Activated CD4-positive, alpha-beta T cell treated with anti-CD3 and anti-CD28 coated beads, Interleukin-2, amount 10 ng/mL, durations not matched to agents 7 days and 5 days (primary cell): ENCODE results near the gene CDH13. TPM values are rescaled to one million over a fixed set of nuclear protein-coding genes. Genes with fewer than 3 reads are reported as not detected.
A peak's percentile ranks its signal among the peaks of the same experiment; 100 is the strongest.

ENCODE experiments used
- CTCF ChIA-PET: fragments of 350-600 bp; sonication (Branson Sonifier 250); formaldehyde crosslinking; loops from one replicate; lab custom pipeline; 2021; ENCODE audit warnings: antibody characterized with exemption; lab: Charles Lee
- POLR2A ChIA-PET: fragments of 350-600 bp; sonication (Branson Sonifier 250); formaldehyde crosslinking; loops from one replicate; lab custom pipeline; 2021; ENCODE audit warnings: antibody characterized with exemption; lab: Charles Lee
- DNase-seq: peaks from one replicate; pipeline ENCODE4 v3.0.0-alpha.2; 2020
- H3K27ac Mint-ChIP-seq: one replicate; pipeline ENCODE4 v1.8.0; 2021; ENCODE audit warnings: mild to moderate bottlenecking, moderate library complexity, mixed read lengths
- H3K27me3 Mint-ChIP-seq: one replicate; pipeline ENCODE4 v1.8.0; 2021; ENCODE audit warnings: mixed read lengths
- H3K36me3 Mint-ChIP-seq: one replicate; pipeline ENCODE4 v1.8.0; 2021; ENCODE audit warnings: low read depth, mixed read lengths
- H3K4me1 Mint-ChIP-seq: one replicate; pipeline ENCODE4 v1.8.0; 2021; ENCODE audit warnings: mixed read lengths
- H3K4me3 Mint-ChIP-seq: one replicate; pipeline ENCODE4 v1.8.0; 2021; ENCODE audit warnings: mild to moderate bottlenecking, moderate library complexity, mixed read lengths
- H3K9me3 Mint-ChIP-seq: one replicate; pipeline ENCODE4 v1.8.0; 2021; ENCODE audit warnings: mixed read lengths
- total RNA-seq, 2 experiments: library from RNA; stranded (reverse); gene quantifications; one replicate each; pipeline ENCODE4 v1.2.3, GENCODE V29; 2021

Gene CDH13
- total RNA-seq, 2 experiments from 2014 or later = not detected

DNA sequence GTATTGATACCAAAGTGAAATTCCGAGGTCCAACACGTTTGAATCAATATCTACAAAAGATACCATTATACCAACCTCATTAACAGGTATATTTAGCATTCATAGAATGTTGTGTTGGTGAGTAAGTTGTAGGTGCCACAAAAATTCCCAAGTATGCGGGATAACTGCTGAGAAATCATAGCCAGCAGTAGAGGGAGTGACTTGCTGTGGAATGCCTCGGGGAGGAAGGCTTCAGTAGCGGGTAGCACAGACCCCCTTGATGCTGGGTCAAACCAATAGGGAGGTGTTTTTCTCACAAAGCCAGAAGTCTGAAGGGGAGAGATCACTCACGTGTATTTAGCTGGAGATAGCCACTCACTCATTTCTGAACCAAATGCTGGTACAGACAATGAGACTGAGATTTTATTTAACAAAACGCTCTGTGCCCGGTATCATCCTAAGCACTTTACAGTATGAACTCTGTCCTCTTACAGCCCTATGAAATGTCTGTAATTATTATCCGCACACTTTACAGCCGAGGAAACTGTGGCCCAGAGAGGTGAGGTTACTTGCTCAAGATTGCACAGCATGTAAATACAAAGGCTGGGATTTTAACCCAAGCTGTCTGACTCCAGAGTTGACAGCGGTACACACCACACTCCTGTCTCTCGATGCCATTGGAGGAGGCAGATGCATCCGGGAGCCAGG is 1204.1 kb downstream of the CDH13 start:
- H3K9me3 Mint-ChIP-seq = no peaks in the 10 kb centered on the region
- ChIA-PET POLR2A (no interaction called here), CTCF (no interaction called here)
- DNase-seq = no peak
- H3K27ac Mint-ChIP-seq = no peak overlapping the region
- H3K4me3 Mint-ChIP-seq = no peak overlapping the region
- peaks cover 14% of the 10 kb centered on the region for H3K4me1 Mint-ChIP-seq
- peaks cover 12% of the 10 kb centered on the region for H3K27me3 Mint-ChIP-seq
- H3K36me3 Mint-ChIP-seq = no peaks in the 10 kb centered on the region

DNA sequence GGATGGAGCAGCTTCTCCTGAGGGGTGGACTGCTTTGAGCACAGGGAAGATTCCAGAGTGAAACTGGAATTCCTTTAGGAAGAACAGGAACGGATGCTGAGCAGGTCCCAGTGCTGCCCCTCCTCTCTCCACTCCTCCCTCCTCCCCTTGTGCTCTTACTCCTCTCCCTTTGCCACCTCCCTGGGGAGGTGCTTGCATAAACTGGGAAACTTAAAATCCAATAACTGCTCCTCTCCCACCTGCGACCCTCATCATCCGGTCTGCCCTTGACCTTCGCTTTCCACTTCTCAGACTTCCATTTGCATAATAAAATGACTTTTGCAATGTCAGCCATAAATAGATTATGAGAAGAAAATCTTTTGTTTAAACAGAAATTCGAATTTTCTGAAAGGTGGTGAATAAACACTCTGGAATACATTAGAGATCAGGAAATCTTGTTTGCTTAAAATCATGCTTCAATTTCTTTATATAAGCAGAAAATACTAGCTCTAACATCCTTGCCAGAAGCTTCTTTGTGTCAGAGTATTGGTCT is 1204.8 kb downstream of the CDH13 start:
- H3K4me3 Mint-ChIP-seq = no peak overlapping the region
- POLR2A ChIA-PET = no interaction called here
- H3K9me3 Mint-ChIP-seq = no peaks in the 10 kb centered on the region
- no peak for DNase-seq
- H3K27ac Mint-ChIP-seq = no peak overlapping the region
- H3K27me3 Mint-ChIP-seq = peaks cover 14% of the 10 kb centered on the region
- H3K36me3 Mint-ChIP-seq = no peaks in the 10 kb centered on the region
- CTCF ChIA-PET = no interaction called here
- H3K4me1 Mint-ChIP-seq = peaks cover 17% of the 10 kb centered on the region

DNA sequence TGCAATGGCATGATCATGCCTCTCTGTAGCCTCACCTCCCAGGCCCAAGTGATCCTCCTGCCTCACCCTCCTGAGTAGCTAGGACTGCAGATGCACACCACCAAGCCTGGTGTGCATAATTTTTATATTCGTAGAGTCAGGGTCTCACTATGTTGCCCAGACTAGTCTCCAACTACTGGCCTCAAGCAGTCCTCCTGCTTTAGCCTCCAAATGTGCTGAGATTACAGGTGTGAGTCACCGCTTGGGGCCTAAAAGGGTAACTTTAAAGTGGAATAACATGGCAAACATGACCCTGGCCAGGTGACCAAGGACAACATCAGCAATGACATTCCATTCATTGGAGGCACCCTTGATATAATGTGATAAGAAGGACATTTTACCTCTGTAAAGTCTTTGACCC is 1207.2 kb downstream of the CDH13 start:
- Mint-ChIP-seq H3K27ac (no peak overlapping the region), H3K9me3 (no peaks in the 10 kb centered on the region), H3K4me1 (peaks cover 19% of the 10 kb centered on the region), H3K36me3 (no peaks in the 10 kb centered on the region), H3K27me3 (peaks cover 36% of the 10 kb centered on the region), H3K4me3 (no peak overlapping the region)
- DNase-seq = no peak
- ChIA-PET POLR2A (no interaction called here), CTCF (interaction anchor here (1.2 kb wide), 1 partner anchor 14 kb away, joined by 3 read pairs; no protein-coding TSS in a partner anchor)

DNA sequence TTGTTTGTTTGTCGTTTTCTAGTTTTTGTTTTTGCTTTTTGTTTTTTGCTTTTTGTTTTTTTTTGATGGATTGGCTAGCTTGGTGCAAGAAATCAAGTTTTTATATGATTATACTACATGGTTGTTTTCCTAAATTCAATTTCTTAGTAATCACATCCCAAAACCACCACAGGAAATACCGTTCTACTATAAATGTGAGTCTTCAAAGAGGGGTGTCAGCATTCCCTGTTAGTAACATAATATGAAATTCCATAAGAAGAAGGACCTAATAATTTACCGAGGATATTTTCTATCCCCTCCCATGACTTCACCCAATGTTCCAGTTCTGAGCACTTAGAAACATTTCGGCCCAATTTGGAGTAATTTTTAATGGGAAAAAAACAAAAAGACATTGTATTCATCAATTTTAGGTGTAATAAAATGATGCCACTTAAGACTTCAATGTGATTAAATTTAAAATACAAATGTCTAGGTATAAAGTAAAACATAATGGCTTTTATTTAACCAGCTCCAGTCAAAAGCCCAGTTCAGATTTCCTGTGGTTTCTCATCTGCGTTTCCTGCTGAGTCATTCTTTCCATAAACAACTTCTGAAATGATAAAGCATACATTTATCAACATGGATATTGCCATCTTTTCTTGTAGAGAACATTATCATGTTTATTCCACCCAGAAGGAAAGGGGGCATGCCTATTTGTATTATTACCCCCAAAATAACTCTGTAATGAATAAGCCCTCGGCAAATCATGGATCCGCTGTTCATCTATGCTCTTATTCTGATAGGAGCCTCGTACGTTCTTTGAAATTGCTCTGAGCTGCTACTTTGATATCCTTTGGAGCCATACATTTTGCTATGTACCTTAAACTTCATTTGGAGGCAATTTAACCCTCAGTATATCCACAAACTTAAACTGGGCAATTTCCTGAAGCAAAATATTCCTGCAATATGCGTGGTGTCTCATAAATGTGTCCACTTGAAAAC is 1209.1 kb downstream of the CDH13 start:
- peaks cover 46% of the 10 kb centered on the region for H3K27me3 Mint-ChIP-seq
- H3K36me3 Mint-ChIP-seq = no peaks in the 10 kb centered on the region
- H3K4me3 Mint-ChIP-seq = no peak overlapping the region
- H3K4me1 Mint-ChIP-seq = peaks cover 19% of the 10 kb centered on the region
- DNase-seq = peak; percentile 13
- ChIA-PET CTCF (interaction anchor here (0.7 kb wide), 1 partner anchor 9 kb away, joined by 3 read pairs; no protein-coding TSS in a partner anchor), POLR2A (no interaction called here)
- no peaks in the 10 kb centered on the region for H3K9me3 Mint-ChIP-seq
- peak overlapping the region; percentile 19 for H3K27ac Mint-ChIP-seq

DNA sequence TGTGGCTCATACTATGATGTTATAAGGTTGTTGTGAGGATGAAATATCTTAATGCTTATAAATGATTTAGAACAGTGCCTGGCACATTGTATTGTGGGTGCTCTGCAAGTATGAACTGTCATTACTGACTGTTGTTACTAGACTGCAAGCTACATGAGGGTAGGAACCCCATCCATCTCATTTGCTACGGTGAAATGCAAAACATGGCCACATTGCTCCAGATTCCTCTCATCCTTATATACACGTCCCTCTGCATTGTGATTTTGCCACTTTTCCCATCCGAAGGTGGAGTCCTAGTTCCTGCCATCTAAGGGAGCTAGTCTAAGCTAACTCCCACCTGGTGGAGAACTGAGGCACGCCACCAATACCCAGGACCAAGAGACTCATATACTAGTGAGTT is 1210.8 kb downstream of the CDH13 start:
- Mint-ChIP-seq H3K36me3 (no peaks in the 10 kb centered on the region), H3K27me3 (peaks cover 44% of the 10 kb centered on the region), H3K4me3 (no peak overlapping the region), H3K9me3 (no peaks in the 10 kb centered on the region), H3K27ac (no peak overlapping the region), H3K4me1 (peaks cover 19% of the 10 kb centered on the region)
- DNase-seq = no peak
- ChIA-PET CTCF (no interaction called here), POLR2A (no interaction called here)

DNA sequence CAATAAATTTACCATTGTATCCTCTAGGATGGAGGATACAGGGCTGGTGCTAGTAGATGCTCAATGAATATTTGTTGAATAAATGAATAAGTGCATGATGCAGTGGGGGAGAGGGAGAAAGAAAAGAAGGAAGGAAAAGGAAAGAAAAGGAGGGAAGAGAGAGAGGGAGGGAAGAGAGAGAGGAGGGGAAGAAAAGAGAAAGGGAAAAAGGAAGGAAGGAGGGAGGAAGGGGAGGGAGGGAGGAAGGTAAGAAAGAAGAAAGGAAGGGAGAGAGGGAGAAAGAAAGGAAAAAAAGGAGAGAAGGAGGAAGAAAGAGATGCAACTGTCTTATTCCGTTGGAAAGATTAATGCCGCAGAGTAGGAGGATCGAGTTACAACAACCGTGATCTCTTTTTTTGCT is 1211.4 kb downstream of the CDH13 start:
- Mint-ChIP-seq H3K9me3 (no peaks in the 10 kb centered on the region), H3K27me3 (peaks cover 42% of the 10 kb centered on the region), H3K4me3 (no peak overlapping the region), H3K4me1 (peaks cover 19% of the 10 kb centered on the region), H3K27ac (no peak overlapping the region), H3K36me3 (no peaks in the 10 kb centered on the region)
- CTCF ChIA-PET = interaction anchor here (1.4 kb wide), 1 partner anchor 11 kb away, joined by 3 read pairs; no protein-coding TSS in a partner anchor
- POLR2A ChIA-PET = no interaction called here
- DNase-seq = no peak

DNA sequence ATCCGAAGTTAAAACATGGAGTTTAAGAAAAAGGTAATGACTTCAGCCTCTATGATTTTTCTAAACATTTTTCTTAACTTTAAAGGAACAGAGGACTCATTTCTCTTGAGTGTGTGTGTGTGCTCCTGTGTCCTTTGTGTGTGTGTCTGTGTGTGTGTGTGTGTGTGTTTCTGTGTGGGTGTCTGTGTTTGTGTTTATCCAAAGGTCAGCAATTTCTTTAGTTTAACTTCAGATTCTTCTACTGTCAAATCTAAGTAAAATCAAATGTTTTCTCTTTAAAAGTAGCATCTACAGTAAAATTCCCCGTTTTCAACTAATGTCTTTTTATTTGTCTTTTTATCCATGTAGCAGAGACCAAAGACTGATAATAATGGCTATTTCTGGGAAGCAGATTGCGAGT is 1212.8 kb downstream of the CDH13 start:
- Mint-ChIP-seq H3K9me3 (no peaks in the 10 kb centered on the region), H3K4me3 (no peak overlapping the region), H3K4me1 (peaks cover 19% of the 10 kb centered on the region), H3K27ac (no peak overlapping the region), H3K27me3 (peaks cover 43% of the 10 kb centered on the region), H3K36me3 (no peaks in the 10 kb centered on the region)
- no peak for DNase-seq
- CTCF ChIA-PET = interaction anchor here (1.4 kb wide), 1 partner anchor 13 kb away, joined by 3 read pairs; no protein-coding TSS in a partner anchor
- POLR2A ChIA-PET = no interaction called here

DNA sequence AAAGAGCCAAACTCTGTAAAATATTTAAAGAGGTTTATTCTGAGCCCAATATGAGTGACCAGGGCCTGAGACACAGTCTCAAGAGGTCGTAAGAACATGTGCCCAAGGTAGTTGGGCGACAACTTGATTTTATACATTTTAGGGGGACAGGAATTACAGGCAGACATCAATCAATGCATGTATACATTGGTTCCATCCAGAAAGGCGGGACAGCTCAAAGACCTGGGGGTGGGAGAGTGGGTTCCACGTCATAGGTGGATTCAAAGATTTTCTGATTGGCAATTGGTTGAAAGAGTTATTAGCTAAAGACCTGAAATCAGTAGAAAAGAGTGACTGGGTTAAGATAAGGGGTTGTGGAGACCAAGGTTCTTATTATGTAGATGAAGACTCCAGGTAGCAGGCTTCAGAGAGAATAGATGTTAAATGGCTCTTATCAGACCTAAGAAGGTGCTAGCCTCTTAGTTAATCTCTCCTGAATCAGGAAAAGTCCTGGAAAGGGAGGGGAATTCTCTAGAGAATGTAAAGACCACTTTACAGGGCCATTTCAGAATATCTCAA is 1213.4 kb downstream of the CDH13 start:
- DNase-seq = no peak
- Mint-ChIP-seq H3K9me3 (no peaks in the 10 kb centered on the region), H3K4me3 (no peak overlapping the region), H3K27me3 (peaks cover 39% of the 10 kb centered on the region), H3K4me1 (peaks cover 16% of the 10 kb centered on the region), H3K27ac (no peak overlapping the region), H3K36me3 (no peaks in the 10 kb centered on the region)
- CTCF ChIA-PET = no interaction called here
- POLR2A ChIA-PET = no interaction called here

DNA sequence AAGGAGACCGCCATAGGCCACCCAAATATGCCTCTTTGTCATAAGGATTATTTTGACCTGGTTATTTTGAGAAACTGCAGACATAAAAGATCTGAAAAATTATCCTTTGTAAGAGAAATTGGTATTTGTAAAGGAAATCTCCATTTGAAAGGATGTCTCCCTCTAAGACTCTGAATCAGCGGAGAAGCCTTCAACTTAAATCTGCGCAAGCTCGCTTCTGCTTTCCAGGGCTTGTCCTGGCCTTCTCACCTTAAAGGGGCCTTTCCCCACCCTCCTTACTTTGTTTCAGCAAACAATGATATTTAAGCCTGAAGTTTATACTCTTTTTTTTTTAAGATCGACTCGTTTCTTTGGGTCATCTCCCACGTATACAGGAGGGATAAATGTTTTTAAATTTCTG is 1215.5 kb downstream of the CDH13 start:
- Mint-ChIP-seq H3K36me3 (no peaks in the 10 kb centered on the region), H3K4me3 (no peak overlapping the region), H3K27ac (no peak overlapping the region), H3K9me3 (no peaks in the 10 kb centered on the region), H3K4me1 (no peaks in the 10 kb centered on the region), H3K27me3 (peaks cover 28% of the 10 kb centered on the region)
- POLR2A ChIA-PET = no interaction called here
- no peak for DNase-seq
- CTCF ChIA-PET = interaction anchor here (0.6 to 1.7 kb wide), 4 partner anchors 18 to 209 kb away, joined by 3 to 4 read pairs (median 4); partner anchors contain the start of gene HSBP1

DNA sequence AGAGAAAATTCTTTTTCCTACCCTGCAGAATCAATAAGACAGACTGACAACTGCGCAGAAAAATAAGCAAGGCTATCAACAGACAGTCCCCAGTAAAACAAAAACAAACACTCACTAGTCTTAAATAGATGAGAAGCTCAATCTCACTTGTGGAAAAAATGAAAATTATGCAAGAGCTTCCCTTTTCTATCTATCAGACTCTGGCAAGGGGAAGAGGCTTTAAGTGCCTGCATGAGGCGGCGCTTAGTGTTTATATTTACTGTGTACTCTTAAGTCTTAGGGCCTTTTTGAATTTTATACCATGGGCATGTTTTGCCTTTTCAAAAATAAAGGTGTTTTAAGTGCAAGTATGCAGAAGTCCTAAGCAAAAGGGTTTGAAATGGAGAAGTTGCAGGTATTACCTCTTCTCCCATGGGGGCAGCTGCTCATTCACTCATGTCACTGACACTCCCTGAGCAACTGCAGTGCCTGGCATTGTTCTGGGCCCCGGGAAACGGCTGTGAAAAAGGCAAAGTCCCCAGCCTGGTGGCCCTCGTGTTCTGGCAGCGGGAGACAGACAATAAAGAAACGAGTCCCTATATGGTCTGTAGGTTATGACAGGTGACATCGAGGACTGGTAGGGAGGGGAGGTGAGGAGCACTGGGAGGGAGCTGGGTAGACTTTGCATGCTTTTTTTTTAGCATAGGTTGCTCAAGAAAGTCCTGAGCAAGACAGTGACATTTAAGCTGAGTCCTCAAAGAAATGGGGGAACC is 1216.2 kb downstream of the CDH13 start:
- no peak overlapping the region for H3K27ac Mint-ChIP-seq
- DNase-seq = no peak
- no peaks in the 10 kb centered on the region for H3K36me3 Mint-ChIP-seq
- CTCF ChIA-PET = interaction anchor here (0.5 to 1.7 kb wide), 3 partner anchors 18 to 46 kb away, joined by 3 to 4 read pairs (median 4); no protein-coding TSS in a partner anchor
- no peaks in the 10 kb centered on the region for H3K4me1 Mint-ChIP-seq
- peaks cover 25% of the 10 kb centered on the region for H3K27me3 Mint-ChIP-seq
- POLR2A ChIA-PET = no interaction called here
- H3K4me3 Mint-ChIP-seq = no peak overlapping the region
- H3K9me3 Mint-ChIP-seq = no peaks in the 10 kb centered on the region

DNA sequence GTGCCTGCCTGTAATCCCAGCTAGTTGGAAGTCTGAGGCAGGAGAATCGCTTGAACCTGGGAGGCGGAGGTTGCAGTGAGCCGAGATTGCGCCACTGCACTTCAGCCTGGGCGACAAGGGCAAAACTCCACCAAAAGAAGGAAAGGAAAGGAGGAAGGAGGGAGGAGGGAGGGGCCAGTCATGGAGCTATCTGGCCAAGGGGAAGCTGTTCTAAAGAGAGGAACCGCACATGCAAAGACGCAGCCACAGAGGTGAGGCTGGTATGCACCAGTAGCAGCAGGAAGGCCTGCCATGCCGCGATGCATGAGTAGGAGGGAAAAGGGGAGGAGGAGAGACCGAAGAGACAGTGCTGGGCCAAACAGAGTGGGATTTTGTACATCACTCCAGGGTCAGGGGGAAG is 1216.9 kb downstream of the CDH13 start:
- Mint-ChIP-seq H3K9me3 (no peaks in the 10 kb centered on the region), H3K27me3 (peaks cover 18% of the 10 kb centered on the region), H3K4me1 (no peaks in the 10 kb centered on the region), H3K36me3 (no peaks in the 10 kb centered on the region), H3K4me3 (no peak overlapping the region), H3K27ac (no peak overlapping the region)
- ChIA-PET CTCF (interaction anchor here (1.7 kb wide), 1 partner anchor 19 kb away, joined by 4 read pairs; no protein-coding TSS in a partner anchor), POLR2A (no interaction called here)
- no peak for DNase-seq

DNA sequence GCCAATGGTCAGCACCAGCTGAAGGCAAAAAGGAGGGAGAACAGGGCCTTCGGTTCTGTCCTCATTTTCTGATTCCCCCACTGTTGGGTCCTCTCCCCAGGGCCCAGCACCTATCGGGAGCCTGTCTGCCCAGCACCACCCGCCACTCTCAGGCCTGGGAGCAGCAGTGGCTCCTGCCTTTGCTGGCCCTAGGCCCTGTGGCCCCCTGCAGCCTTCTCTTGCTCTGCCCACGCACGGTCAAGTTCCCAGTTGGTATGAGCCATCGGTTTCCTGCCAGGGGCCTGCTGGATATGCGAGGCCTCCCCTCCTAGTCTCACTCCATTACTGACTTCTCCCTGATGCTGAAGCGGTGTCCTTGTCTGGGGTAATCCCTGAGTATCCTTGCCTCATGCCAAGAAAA is 1218.5 kb downstream of the CDH13 start:
- ChIA-PET CTCF (no interaction called here), POLR2A (no interaction called here)
- H3K36me3 Mint-ChIP-seq = no peaks in the 10 kb centered on the region
- H3K4me1 Mint-ChIP-seq = no peaks in the 10 kb centered on the region
- H3K27ac Mint-ChIP-seq = no peak overlapping the region
- no peak for DNase-seq
- peaks cover 6% of the 10 kb centered on the region for H3K27me3 Mint-ChIP-seq
- H3K4me3 Mint-ChIP-seq = no peak overlapping the region
- H3K9me3 Mint-ChIP-seq = no peaks in the 10 kb centered on the region
